Adrenal gland (tissue), 12 donors: Measurements from ENCODE around the gene NFATC4. TPM values are rescaled to one million over a fixed set of nuclear protein-coding genes. Genes with fewer than 3 reads are reported as not detected.
"Not testable (repeated sequence)": the region's sequence is repeated elsewhere in the genome, so short reads cannot be mapped to it uniquely, and the experiment has no call there.

Experiments used
- DNase-seq, 7 donors: peaks; one replicate each; pipeline ENCODE4 v3.0.0-alpha.2; 2019 to 2020
- H3K27ac ChIP-seq, 5 donors: fragments of 200-600 bp; sonication (generic) in 4 of 5; 1 replicate in 3 of 5; 2 replicates in 2 of 5; pipeline versions ENCODE4 v1.5.1 to v1.8.0; 2016 to 2020; ENCODE audit warnings: mild to moderate bottlenecking in 1 of 5
- H3K27me3 ChIP-seq: fragments of 200-600 bp; 2 replicates; pipeline ENCODE4 v1.8.0; 2021
- H3K36me3 ChIP-seq, 2 donors: fragments of 200-600 bp; replicated peaks in 1 of 2; 1 replicate in 1 of 2; 2 replicates in 1 of 2; pipeline versions ENCODE4 v1.5.1 to v1.8.0; 2018 to 2022
- H3K4me1 ChIP-seq, 2 donors: fragments of 200-600 bp; replicated peaks in 1 of 2; 1 replicate in 1 of 2; 2 replicates in 1 of 2; pipeline versions ENCODE4 v1.5.1 to v1.8.0; 2018 to 2021
- H3K4me3 ChIP-seq, 4 donors: fragments of 200-600 bp; sonication (generic) in 3 of 4; one replicate each; pipeline ENCODE4 v1.5.1; 2016 to 2018
- H3K9me3 ChIP-seq, 3 donors: fragments of 200-600 bp; sonication (generic) in 1 of 3; replicated peaks in 1 of 3; 1 replicate in 2 of 3; 2 replicates in 1 of 3; pipeline versions ENCODE4 v1.5.1 to v1.8.0; 2016 to 2021
- POLR2A ChIP-seq, 2 donors: fragments of 450-650 bp; IDR thresholded peaks; one replicate each; pipeline ENCODE4 v1.6.1; 2017; ENCODE audit warnings: antibody characterized with exemption in 2 of 2, mild to moderate bottlenecking in 2 of 2, moderate library complexity in 1 of 2
- WGBS, 4 donors: extraction: QIAGEN DNeasy Blood & Tissue Kit in 2 of 4; methylation state at CpG; one replicate each; pipeline versions ENCODE4 v1.1.5 to v1.1.7; 2013 to 2017; 5-methylcytosine and 5-hydroxymethylcytosine counted together
- intact Hi-C, 2 donors: fragments of 100-400 bp; cut with DNase I; formaldehyde crosslinking; loops; one replicate each; pipeline versions ENCODE4 v1.14.1 to v1.15.0; 2022 to 2023
- polyA plus RNA-seq, 3 donors: library from polyadenylated mRNA; stranded (reverse); fragments of 200-250 nt in 2 of 3; fragments of 350-450 nt in 1 of 3; fragmentation: Illumina TruSeq in 1 of 3; extraction: RNeasy Lipid Tissue Mini Kit (QIAGEN cat#74804) in 1 of 3; gene quantifications; one replicate each; pipeline ENCODE4 v1.2.3, GENCODE V29; 2013 to 2014
- total RNA-seq, 9 donors: library from RNA; depleted of rRNA in 4 of 9; stranded (reverse); fragments of >200 nt in 4 of 9; fragments of 120-200 nt in 1 of 9; fragmentation: NEBNext Ultra II Directional in 1 of 9; extraction: Animal tissue kit (Norgen Biotek cat#: 25700) in 1 of 9; gene quantifications; one replicate each; pipeline versions ENCODE4 v1.1.0 to v1.2.4, GENCODE V29; 2013 to 2023
- TF ChIP-seq, protein P1 (sequence below), 6 experiments: fragments of 450-650 bp in 4 of 6; fragments of 200-600 bp in 2 of 6; sonication (generic) in 1 of 6; IDR thresholded peaks; 1 replicate in 5 of 6; 2 replicates in 1 of 6; pipeline versions ENCODE4 v1.5.1 to v1.8.0; 2016 to 2021; ENCODE audit warnings: antibody characterized with exemption in 6 of 6, mild to moderate bottlenecking in 2 of 6, moderate library complexity in 1 of 6
- donor health status: healthy with polysubstance abuse.
- donor health status: Bipolar disorder and iron deficiency.
- donor health status: DM: yes; HTN: yes; CAD: no.
- donor health status: DM: no; HTN: no; CAD: no.
- donor health status: DM: no; HTN: no; CAD: no.
- donor health status: DM: yes; HTN: yes; CAD: no.

NFATC4 gene
- total and polyA plus RNA-seq, 12 donors, result 11.8 to 505 (median 59.8) TPM

DNA sequence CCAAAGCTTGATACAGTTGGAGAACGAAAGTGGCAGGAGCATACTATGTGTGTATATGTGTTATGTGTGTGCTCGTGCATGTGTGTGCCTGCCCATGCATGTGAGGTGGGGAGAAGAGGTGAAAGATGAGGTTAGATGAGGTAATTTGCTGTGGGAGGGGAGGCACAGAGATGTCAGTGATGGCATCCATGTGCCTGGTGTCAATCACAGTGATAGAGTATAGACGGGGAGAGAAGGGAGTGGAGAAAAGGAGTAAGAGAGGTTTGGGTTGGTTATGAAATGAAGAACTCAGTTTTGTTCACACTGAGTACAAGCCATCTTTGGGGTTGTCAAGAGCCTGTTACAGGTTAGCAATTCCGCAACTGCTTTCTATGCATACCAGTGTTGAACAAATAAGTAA is 16.2 kb downstream of the NFATC4 start:
- 82 to 88% (median 85%) methylated on average over 4 of the region's 4 CpGs for WGBS, 4 donors
- TF ChIP-seq POLR2A (IDR thresholded peaks at IDR 0.05), result no peak
- TF ChIP-seq, protein P1, sequence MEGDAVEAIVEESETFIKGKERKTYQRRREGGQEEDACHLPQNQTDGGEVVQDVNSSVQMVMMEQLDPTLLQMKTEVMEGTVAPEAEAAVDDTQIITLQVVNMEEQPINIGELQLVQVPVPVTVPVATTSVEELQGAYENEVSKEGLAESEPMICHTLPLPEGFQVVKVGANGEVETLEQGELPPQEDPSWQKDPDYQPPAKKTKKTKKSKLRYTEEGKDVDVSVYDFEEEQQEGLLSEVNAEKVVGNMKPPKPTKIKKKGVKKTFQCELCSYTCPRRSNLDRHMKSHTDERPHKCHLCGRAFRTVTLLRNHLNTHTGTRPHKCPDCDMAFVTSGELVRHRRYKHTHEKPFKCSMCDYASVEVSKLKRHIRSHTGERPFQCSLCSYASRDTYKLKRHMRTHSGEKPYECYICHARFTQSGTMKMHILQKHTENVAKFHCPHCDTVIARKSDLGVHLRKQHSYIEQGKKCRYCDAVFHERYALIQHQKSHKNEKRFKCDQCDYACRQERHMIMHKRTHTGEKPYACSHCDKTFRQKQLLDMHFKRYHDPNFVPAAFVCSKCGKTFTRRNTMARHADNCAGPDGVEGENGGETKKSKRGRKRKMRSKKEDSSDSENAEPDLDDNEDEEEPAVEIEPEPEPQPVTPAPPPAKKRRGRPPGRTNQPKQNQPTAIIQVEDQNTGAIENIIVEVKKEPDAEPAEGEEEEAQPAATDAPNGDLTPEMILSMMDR (IDR thresholded peaks at IDR 0.05), result no peak
- Histone ChIP-seq H3K27ac (no peak overlapping the region), H3K4me1 (peaks cover 0 to 6% of the 10 kb centered on the region in 2 donors), H3K9me3 (no peaks in the 10 kb centered on the region), H3K36me3 (no peaks in the 10 kb centered on the region), H3K4me3 (no peak overlapping the region), H3K27me3 (no peaks in the 10 kb centered on the region)
- intact Hi-C loops, result no loop called here
- DNase-seq, result no peak

DNA sequence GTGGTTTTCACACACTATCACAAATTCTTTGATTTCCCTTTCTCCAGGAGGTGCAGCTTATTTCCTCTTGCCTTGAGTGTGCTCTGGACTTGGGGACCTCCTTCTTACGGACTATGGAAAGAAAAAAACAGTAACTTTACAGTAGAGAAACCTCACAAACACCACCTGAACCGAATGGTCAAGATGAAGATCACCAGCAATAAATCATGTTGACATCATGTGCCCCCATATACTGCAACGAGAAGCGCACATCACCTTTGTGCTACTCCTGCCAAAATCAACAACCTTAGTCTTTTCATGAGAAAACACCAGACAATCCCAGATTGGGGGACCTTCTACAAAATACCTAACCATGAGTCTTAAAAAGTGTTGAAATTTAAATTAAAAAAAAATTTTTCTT is 17.5 kb downstream of the NFATC4 start:
- no peaks in the 10 kb centered on the region for H3K27me3 ChIP-seq
- no peaks in the 10 kb centered on the region for H3K36me3 ChIP-seq
- peaks cover 0 to 8% of the 10 kb centered on the region in 2 donors for H3K4me1 ChIP-seq
- intact Hi-C loops, result no loop called here
- TF ChIP-seq POLR2A (IDR thresholded peaks at IDR 0.05), result no peak
- TF ChIP-seq, protein P1 (IDR thresholded peaks at IDR 0.05), result no peak
- H3K27ac ChIP-seq, result no peak overlapping the region
- WGBS, 4 donors, result 72 to 80% (median 76%) methylated on average over 4 of the region's 4 CpGs
- H3K9me3 ChIP-seq, result no peaks in the 10 kb centered on the region
- no peak for DNase-seq
- H3K4me3 ChIP-seq, result no peak overlapping the region

DNA sequence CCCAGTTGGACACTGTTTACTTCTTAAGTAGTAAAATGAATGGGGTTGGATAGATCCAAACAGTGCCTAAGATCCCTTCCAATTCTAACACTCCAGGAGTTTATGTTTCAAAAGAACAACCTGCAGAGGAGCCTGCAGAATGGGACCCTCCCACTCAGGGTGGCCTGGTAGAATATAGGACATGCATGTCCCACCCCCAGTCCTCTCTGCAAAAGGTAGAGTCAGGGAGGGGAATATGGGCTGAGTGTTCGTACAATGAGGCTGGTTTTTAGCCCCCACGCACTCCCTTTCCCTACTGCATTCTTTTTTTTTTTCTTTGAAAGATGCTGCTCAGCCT is 19.0 kb downstream of the NFATC4 start:
- DNase-seq, result peak in 1 of 7 donors; percentile 14
- no peak overlapping the region for H3K27ac ChIP-seq
- no peaks in the 10 kb centered on the region for H3K9me3 ChIP-seq
- intact Hi-C loops, result no loop called here
- H3K27me3 ChIP-seq, result no peaks in the 10 kb centered on the region
- no peaks in the 10 kb centered on the region for H3K36me3 ChIP-seq
- H3K4me1 ChIP-seq, result peaks cover 0 to 8% of the 10 kb centered on the region in 2 donors
- no peak overlapping the region for H3K4me3 ChIP-seq
- TF ChIP-seq, protein P1 (IDR thresholded peaks at IDR 0.05), result no peak
- TF ChIP-seq POLR2A (IDR thresholded peaks at IDR 0.05), result no peak
- WGBS, 4 donors, result 73 to 95% (median 82%) methylated on average over 2 of the region's 2 CpGs

DNA sequence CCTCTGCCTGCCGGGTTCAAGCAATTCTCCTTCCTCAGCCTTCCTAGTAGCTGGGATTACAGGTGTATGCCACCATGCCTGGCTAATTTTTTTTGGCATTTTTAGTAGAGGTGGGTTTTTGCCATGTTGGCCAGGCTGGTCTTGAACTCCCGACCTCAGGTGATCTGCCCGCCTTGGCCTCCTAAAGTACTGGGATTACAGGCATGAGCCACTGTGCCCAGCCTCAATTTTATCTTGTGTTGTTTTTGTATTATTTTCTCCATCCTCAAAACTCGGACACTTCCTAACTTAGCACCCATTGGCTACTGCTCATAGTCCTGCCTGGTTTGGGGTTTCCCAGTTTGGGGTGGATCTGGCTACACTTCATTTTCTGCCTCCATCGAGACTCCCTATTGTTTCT is 19.6 kb downstream of the NFATC4 start:
- H3K27ac ChIP-seq, H3K36me3 ChIP-seq, H3K4me1 ChIP-seq, H3K9me3 ChIP-seq, H3K27me3 ChIP-seq, H3K4me3 ChIP-seq, intact Hi-C loops: not testable (repeated sequence)
- peak in 1 of 7 donors; percentile 28 for DNase-seq
- 76 to 86% (median 82%) methylated on average over 5 of the region's 5 CpGs for WGBS, 4 donors

DNA sequence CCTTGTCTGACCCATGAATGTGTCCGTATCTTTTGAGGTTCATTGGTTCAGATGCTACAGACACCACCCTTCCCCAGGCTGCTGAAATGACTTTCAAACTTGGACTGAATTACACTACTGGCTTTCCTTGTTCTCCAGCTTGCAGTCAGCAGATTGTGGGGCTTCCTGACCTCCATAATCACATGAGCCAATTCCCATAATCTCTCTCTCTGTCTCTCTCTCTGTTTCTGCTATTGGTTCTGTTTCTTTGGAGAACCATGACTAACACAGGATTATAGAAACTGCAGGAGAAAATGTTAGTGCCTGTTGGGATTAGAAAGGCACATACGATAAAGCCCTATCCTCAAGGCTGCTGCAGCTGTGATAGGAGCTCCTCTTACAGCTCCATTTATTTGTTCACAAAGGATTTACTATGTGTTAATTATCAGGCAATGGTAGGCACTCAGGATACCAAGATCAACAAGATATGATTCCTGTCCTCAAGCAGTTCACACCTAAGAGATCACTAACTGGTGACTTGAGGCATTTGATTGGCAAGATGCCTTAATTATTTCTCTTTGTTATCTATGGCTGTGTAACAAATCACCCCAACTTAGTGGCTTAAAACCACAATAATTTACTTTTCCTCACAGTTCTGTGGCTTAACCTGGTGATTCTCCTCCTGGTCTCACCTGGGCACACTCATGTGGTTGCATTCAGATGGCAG is 20.6 kb downstream of the NFATC4 start:
- H3K27me3 ChIP-seq, result peaks cover 6% of the 10 kb centered on the region
- H3K36me3 ChIP-seq, result no peaks in the 10 kb centered on the region
- intact Hi-C loops, result no loop called here
- no peak overlapping the region for H3K4me3 ChIP-seq
- no peak for DNase-seq
- TF ChIP-seq, protein P1 (IDR thresholded peaks at IDR 0.05), result no peak
- TF ChIP-seq POLR2A (IDR thresholded peaks at IDR 0.05), result no peak
- peak overlapping the region in 2 of 5 donors; percentile 45 to 58 for H3K27ac ChIP-seq
- 52 to 82% (median 62%) methylated on average over 2 of the region's 2 CpGs for WGBS, 4 donors
- H3K4me1 ChIP-seq, result peaks cover 0 to 8% of the 10 kb centered on the region in 2 donors
- H3K9me3 ChIP-seq, result no peaks in the 10 kb centered on the region
